ENCODE results near the gene PRKAB1. TPM values are rescaled to one million over a fixed set of nuclear protein-coding genes. Genes with fewer than 3 reads are reported as not detected.

PRKAB1 gene
- total RNA-seq, 1 experiment from 2014 or later = 25.0 TPM

DNA sequence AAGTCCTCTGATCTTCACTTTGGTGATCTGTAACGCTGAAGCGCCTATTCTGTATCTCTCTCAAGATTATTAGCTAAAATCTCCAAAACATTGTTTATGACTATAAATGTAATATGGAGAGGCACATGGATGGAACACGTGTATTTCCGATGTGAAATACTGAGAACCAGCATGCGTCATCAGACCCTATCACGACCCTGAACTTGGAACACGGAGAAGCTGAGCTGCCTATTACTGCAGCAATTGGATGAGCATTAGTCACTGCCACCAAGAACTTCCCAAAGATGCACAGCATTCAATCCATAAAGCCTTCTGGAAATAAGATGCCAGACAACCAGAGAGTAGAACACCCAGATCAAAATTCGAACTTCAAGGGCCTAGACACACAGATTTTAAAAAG lies 61.9 kb downstream of the PRKAB1 start:
- BruUV-seq (replicated peaks) = no TSS peak
- ChIA-PET RAD21 (ENCODE audit: low non-redundant PET in 1 of 2, low total read pairs in 2 of 2, uncharacterized antibody in 2 of 2, unreplicated experiment in 2 of 2) (no interaction called here), CTCF (no interaction called here), POLR2A (interaction anchor here (1.3 kb wide), 1 partner anchor 9 kb away, joined by 3 read pairs; no protein-coding TSS in a partner anchor)
- Histone ChIP-seq H3K27me3 (ENCODE audit: insufficient read depth, low read length) (no peaks in the 10 kb centered on the region), H4K20me1 (ENCODE audit: insufficient read depth) (no peaks in the 10 kb centered on the region), H3K9ac (ENCODE audit: low read length) (no peak overlapping the region), H3K4me1 (ENCODE audit: control insufficient read depth in 1 of 2, insufficient read depth in 2 of 2, low read length in 2 of 2) (no peaks in the 10 kb centered on the region), H3K4me3 (replicated peaks in 1 of 2; ENCODE audit: low read depth in 1 of 2, low read length in 2 of 2) (no peak overlapping the region), H3K79me2 (ENCODE audit: insufficient read depth, low read length) (no peaks in the 10 kb centered on the region), H3K9me3 (ENCODE audit: control insufficient read depth in 1 of 2, insufficient read depth in 1 of 2, low read depth in 1 of 2, low read length in 2 of 2) (no peaks in the 10 kb centered on the region), H2AFZ (ENCODE audit: low read depth, low read length, poor library complexity, severe bottlenecking) (no peak overlapping the region), H3K27ac (ENCODE audit: low read depth, low read length) (no peak overlapping the region), H3K9me2 (ENCODE audit: insufficient read depth) (no peaks in the 10 kb centered on the region), H3K36me3 (ENCODE audit: control insufficient read depth in 1 of 2, insufficient read depth in 2 of 2, low read length in 2 of 2) (peaks cover 7 to 44% of the 10 kb centered on the region in 2 experiments; a peak in 3 of 4 replicates), H3K4me2 (ENCODE audit: low read length) (no peak overlapping the region)
- TF ChIP-seq, protein P1, sequence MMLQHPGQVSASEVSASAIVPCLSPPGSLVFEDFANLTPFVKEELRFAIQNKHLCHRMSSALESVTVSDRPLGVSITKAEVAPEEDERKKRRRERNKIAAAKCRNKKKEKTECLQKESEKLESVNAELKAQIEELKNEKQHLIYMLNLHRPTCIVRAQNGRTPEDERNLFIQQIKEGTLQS (IDR thresholded peaks at IDR 0.05) = no peak
- TF ChIP-seq SRF (IDR thresholded peaks at IDR 0.05; ENCODE audit: low read depth) = no peak
- TF ChIP-seq RAD21 (IDR thresholded peaks at IDR 0.05; ENCODE audit: low read depth) = no peak
- no peak for TF ChIP-seq SP1 (IDR thresholded peaks at IDR 0.05; ENCODE audit: low read depth)
- TF ChIP-seq, protein P2, sequence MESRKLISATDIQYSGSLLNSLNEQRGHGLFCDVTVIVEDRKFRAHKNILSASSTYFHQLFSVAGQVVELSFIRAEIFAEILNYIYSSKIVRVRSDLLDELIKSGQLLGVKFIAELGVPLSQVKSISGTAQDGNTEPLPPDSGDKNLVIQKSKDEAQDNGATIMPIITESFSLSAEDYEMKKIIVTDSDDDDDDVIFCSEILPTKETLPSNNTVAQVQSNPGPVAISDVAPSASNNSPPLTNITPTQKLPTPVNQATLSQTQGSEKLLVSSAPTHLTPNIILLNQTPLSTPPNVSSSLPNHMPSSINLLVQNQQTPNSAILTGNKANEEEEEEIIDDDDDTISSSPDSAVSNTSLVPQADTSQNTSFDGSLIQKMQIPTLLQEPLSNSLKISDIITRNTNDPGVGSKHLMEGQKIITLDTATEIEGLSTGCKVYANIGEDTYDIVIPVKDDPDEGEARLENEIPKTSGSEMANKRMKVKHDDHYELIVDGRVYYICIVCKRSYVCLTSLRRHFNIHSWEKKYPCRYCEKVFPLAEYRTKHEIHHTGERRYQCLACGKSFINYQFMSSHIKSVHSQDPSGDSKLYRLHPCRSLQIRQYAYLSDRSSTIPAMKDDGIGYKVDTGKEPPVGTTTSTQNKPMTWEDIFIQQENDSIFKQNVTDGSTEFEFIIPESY (IDR thresholded peaks at IDR 0.05; ENCODE audit: extremely low read depth, insufficient replicate concordance, low read length) = no peak
- TF ChIP-seq JUND (IDR thresholded peaks at IDR 0.05) = no peak
- TF ChIP-seq ZNF274 (IDR thresholded peaks at IDR 0.05; ENCODE audit: low read depth, low read length) = no peak
- TF ChIP-seq CBX3 (IDR thresholded peaks at IDR 0.05; ENCODE audit: low read depth) = no peak
- TF ChIP-seq POLR2AphosphoS5 (IDR thresholded peaks at IDR 0.05; ENCODE audit: low read depth, low read length) = no peak
- no peak for TF ChIP-seq SIN3A (IDR thresholded peaks at IDR 0.05; ENCODE audit: low read depth)
- no peak for TF ChIP-seq FOSL1 (IDR thresholded peaks at IDR 0.05; ENCODE audit: low read depth)
- ATAC-seq (no peak), DNase-seq (ENCODE audit: low read depth, low spot score) (no peak)
- intact Hi-C loops (cut with micrococcal nuclease) = no loop called here

All from HCT116 (cell line).